Naive thymus-derived CD4-positive, alpha-beta T cell (primary cell): ENCODE results near the gene TMEM267. TPM values are rescaled to one million over a fixed set of nuclear protein-coding genes. Genes with fewer than 3 reads are reported as not detected.
"Not testable (repeated sequence)": the region's sequence is repeated elsewhere in the genome, so short reads cannot be mapped to it uniquely, and the experiment has no call there.

Experiments used
- ATAC-seq: fragments of 150-1000 bp; cut with Tn5 transposase; 2 replicates; pipeline ENCODE4 v1.10.0; 2021; ENCODE audit warnings: mild to moderate bottlenecking, moderate library complexity
- CTCF ChIA-PET: fragments of 350-600 bp; sonication (Branson Sonifier 250); formaldehyde crosslinking; loops from one replicate; lab custom pipeline; 2021; ENCODE audit warnings: antibody characterized with exemption; lab: Charles Lee
- POLR2A ChIA-PET: fragments of 350-600 bp; sonication (Branson Sonifier 250); formaldehyde crosslinking; loops from one replicate; lab custom pipeline; 2021; ENCODE audit warnings: antibody characterized with exemption, inconsistent platforms; lab: Charles Lee
- DNase-seq, 9 donors: peaks; one replicate each; pipeline versions ENCODE4 v3.0.0 to v3.0.0-alpha.2; 2020 to 2022; ENCODE audit warnings: mixed read lengths in 1 of 9
- H3K27ac ChIP-seq: one replicate; pipeline ENCODE4 v1.7.0; 2013; ENCODE audit warnings: mild to moderate bottlenecking, low read depth, low read length, moderate library complexity
- H3K27me3 ChIP-seq, 2 donors: one replicate each; pipeline ENCODE4 v1.7.0; 2013; ENCODE audit warnings: low read length in 2 of 2, mild to moderate bottlenecking in 2 of 2, moderate library complexity in 2 of 2; ENCODE audit not compliant: control insufficient read depth in 2 of 2, insufficient read depth in 2 of 2
- H3K36me3 ChIP-seq, 3 experiments: 1 replicate in 2 of 3; 2 replicates in 1 of 3; pipeline ENCODE4 v1.7.0; 2013; ENCODE audit warnings: low read length in 3 of 3, mild to moderate bottlenecking in 3 of 3, moderate library complexity in 1 of 3; ENCODE audit not compliant: insufficient read depth in 3 of 3, control insufficient read depth in 2 of 3
- H3K4me1 ChIP-seq, 2 donors: one replicate each; pipeline ENCODE4 v1.7.0; 2013; ENCODE audit warnings: low read length in 2 of 2, mild to moderate bottlenecking in 2 of 2, moderate library complexity in 1 of 2; ENCODE audit not compliant: control insufficient read depth in 2 of 2, insufficient read depth in 2 of 2
- H3K4me3 ChIP-seq: 2 replicates; pipeline ENCODE4 v1.7.0; 2013; ENCODE audit warnings: mild to moderate bottlenecking, low read length
- H3K9me3 ChIP-seq, 3 experiments: 1 replicate in 2 of 3; 2 replicates in 1 of 3; pipeline ENCODE4 v1.7.0; 2013; ENCODE audit warnings: low read length in 3 of 3; ENCODE audit not compliant: control insufficient read depth in 2 of 3
- H3K27ac Mint-ChIP-seq, 9 donors: one replicate each; pipeline ENCODE4 v1.8.0; 2020 to 2022; ENCODE audit warnings: mixed read lengths in 9 of 9, mild to moderate bottlenecking in 8 of 9, moderate library complexity in 5 of 9, inconsistent platforms in 2 of 9
- H3K27me3 Mint-ChIP-seq, 5 donors: one replicate each; pipeline ENCODE4 v1.8.0; 2021 to 2022; ENCODE audit warnings: mixed read lengths in 5 of 5, mild to moderate bottlenecking in 1 of 5
- H3K36me3 Mint-ChIP-seq, 5 donors: one replicate each; pipeline ENCODE4 v1.8.0; 2020 to 2022; ENCODE audit warnings: mixed read lengths in 5 of 5, mild to moderate bottlenecking in 3 of 5, inconsistent platforms in 1 of 5
- H3K4me1 Mint-ChIP-seq, 7 donors: one replicate each; pipeline ENCODE4 v1.8.0; 2020 to 2022; ENCODE audit warnings: mixed read lengths in 7 of 7, mild to moderate bottlenecking in 3 of 7, inconsistent platforms in 1 of 7
- H3K4me3 Mint-ChIP-seq, 10 donors: one replicate each; pipeline ENCODE4 v1.8.0; 2020 to 2022; ENCODE audit warnings: mild to moderate bottlenecking in 10 of 10, mixed read lengths in 10 of 10, moderate library complexity in 6 of 10, inconsistent platforms in 2 of 10
- H3K9me3 Mint-ChIP-seq, 11 donors: one replicate each; pipeline ENCODE4 v1.8.0; 2020 to 2022; ENCODE audit warnings: mixed read lengths in 11 of 11, mild to moderate bottlenecking in 4 of 11, inconsistent platforms in 1 of 11, moderate library complexity in 1 of 11
- intact Hi-C, 2 donors: fragments of 100-400 bp; cut with micrococcal nuclease; formaldehyde crosslinking; loops; one replicate each; pipeline ENCODE4 v1.15.1; 2023
- polyA plus RNA-seq, 2 donors: library from polyadenylated mRNA; unstranded; fragments of 300-500 nt; fragmentation: Illumina TruSeq; gene quantifications; one replicate each; pipeline ENCODE4 v1.2.3, GENCODE V29; 2021
- total RNA-seq, 6 experiments: library from RNA in 5 of 6; stranded (reverse) in 5 of 6; gene quantifications; 1 replicate in 5 of 6; 2 replicates in 1 of 6; pipeline ENCODE4 v1.2.3 and lab custom pipeline; 2021 to 2026

TMEM267 gene
- total and polyA plus RNA-seq, 7 experiments from 2014 or later = 8.5 to 21.8 (median 16.2) TPM

GRCh38 chr5:43441575-43441974 is 42.1 kb downstream of the TMEM267 start:
- intact Hi-C loops, H3K4me1 ChIP-seq, H3K27me3 ChIP-seq, H3K4me3 ChIP-seq, H3K4me1 Mint-ChIP-seq, H3K9me3 ChIP-seq, H3K4me3 Mint-ChIP-seq, H3K27me3 Mint-ChIP-seq, H3K27ac ChIP-seq, ATAC-seq, CTCF ChIA-PET, POLR2A ChIA-PET, DNase-seq, H3K36me3 ChIP-seq, H3K27ac Mint-ChIP-seq: not testable (repeated sequence)
- H3K36me3 Mint-ChIP-seq = peaks cover 27 to 48% (median 38%) of the 10 kb centered on the region in 5 donors
- peaks cover 20 to 89% (median 53%) of the 10 kb centered on the region in 11 donors for H3K9me3 Mint-ChIP-seq

- ATAC-seq = no peak
- Histone ChIP-seq H3K27ac (no peak overlapping the region), H3K4me3 (no peak overlapping the region), H3K27me3 (no peaks in the 10 kb centered on the region), H3K9me3 (peaks cover 0 to 10% (median 0%) of the 10 kb centered on the region in 3 experiments), H3K36me3 (no peaks in the 10 kb centered on the region), H3K4me1 (no peaks in the 10 kb centered on the region)
- peaks cover 11 to 50% (median 37%) of the 10 kb centered on the region in 11 donors for H3K9me3 Mint-ChIP-seq
- no peak overlapping the region for H3K4me3 Mint-ChIP-seq
- H3K4me1 Mint-ChIP-seq = no peaks in the 10 kb centered on the region
- ChIA-PET CTCF (no interaction called here), POLR2A (no interaction called here)
- H3K36me3 Mint-ChIP-seq = peaks cover 0 to 24% (median 14%) of the 10 kb centered on the region in 5 donors
- no peaks in the 10 kb centered on the region for H3K27me3 Mint-ChIP-seq
- H3K27ac Mint-ChIP-seq = no peak overlapping the region
- no peak for DNase-seq
- intact Hi-C loops = no loop called here
These were observed 46.5 kb downstream of the TMEM267 start for GRCh38 chr5:43437062-43437660.

- peaks cover 0 to under 1% (median 0%) of the 10 kb centered on the region in 7 donors for H3K4me1 Mint-ChIP-seq
- Histone ChIP-seq H3K9me3 (peaks cover 0 to 9% (median 0%) of the 10 kb centered on the region in 3 experiments), H3K4me1 (no peaks in the 10 kb centered on the region), H3K36me3 (no peaks in the 10 kb centered on the region), H3K4me3 (no peak overlapping the region), H3K27ac (no peak overlapping the region), H3K27me3 (no peaks in the 10 kb centered on the region)
- ChIA-PET CTCF (no interaction called here), POLR2A (no interaction called here)
- no peak overlapping the region for H3K27ac Mint-ChIP-seq
- intact Hi-C loops = no loop called here
- H3K27me3 Mint-ChIP-seq = no peaks in the 10 kb centered on the region
- peaks cover 5 to 16% (median 14%) of the 10 kb centered on the region in 11 donors for H3K9me3 Mint-ChIP-seq
- peaks cover 0 to 13% (median 4%) of the 10 kb centered on the region in 5 donors for H3K36me3 Mint-ChIP-seq
- DNase-seq (no peak), ATAC-seq (no peak)
- no peak overlapping the region for H3K4me3 Mint-ChIP-seq
These were observed 50.3 kb downstream of the TMEM267 start for GRCh38 chr5:43433382-43433781.

- Mint-ChIP-seq H3K4me3 (no peak overlapping the region), H3K36me3 (peaks cover 0 to 7% (median 0%) of the 10 kb centered on the region in 5 donors), H3K27ac (no peak overlapping the region), H3K4me1 (peaks cover 0 to 1% (median 0%) of the 10 kb centered on the region in 7 donors), H3K9me3 (peaks cover 0 to 9% (median 8%) of the 10 kb centered on the region in 11 donors), H3K27me3 (no peaks in the 10 kb centered on the region)
- Histone ChIP-seq H3K4me3 (no peak overlapping the region), H3K27me3 (no peaks in the 10 kb centered on the region), H3K27ac (no peak overlapping the region), H3K9me3 (peaks cover 0 to 3% (median 0%) of the 10 kb centered on the region in 3 experiments), H3K36me3 (no peaks in the 10 kb centered on the region), H3K4me1 (no peaks in the 10 kb centered on the region)
- intact Hi-C loops = no loop called here
- POLR2A ChIA-PET = no interaction called here
- ATAC-seq (no peak), DNase-seq (no peak)
- CTCF ChIA-PET = no interaction called here
These were observed 50.9 kb downstream of the TMEM267 start for GRCh38 chr5:43432486-43433375.

GRCh38 chr5:43429706-43430105 is 54.0 kb downstream of the TMEM267 start:
- Mint-ChIP-seq H3K36me3 (no peaks in the 10 kb centered on the region), H3K27ac (no peak overlapping the region), H3K4me1 (peaks cover 0 to 1% (median 0%) of the 10 kb centered on the region in 7 donors), H3K4me3 (no peak overlapping the region), H3K27me3 (no peaks in the 10 kb centered on the region), H3K9me3 (peaks cover 0 to 2% (median 0%) of the 10 kb centered on the region in 11 donors)
- Histone ChIP-seq H3K4me3 (no peak overlapping the region), H3K4me1 (no peaks in the 10 kb centered on the region), H3K27me3 (no peaks in the 10 kb centered on the region), H3K36me3 (no peaks in the 10 kb centered on the region), H3K27ac (no peak overlapping the region), H3K9me3 (no peaks in the 10 kb centered on the region)
- ATAC-seq (no peak), DNase-seq (no peak)
- ChIA-PET POLR2A (no interaction called here), CTCF (no interaction called here)
- intact Hi-C loops = no loop called here

- no peak overlapping the region for H3K27ac Mint-ChIP-seq
- CTCF ChIA-PET = no interaction called here
These were observed 54.6 kb downstream of the TMEM267 start for GRCh38 chr5:43429016-43429415.

More at GRCh38 chr5:43429016-43429415, 54.6 kb downstream of the TMEM267 start:
- Histone ChIP-seq H3K4me1 (no peaks in the 10 kb centered on the region), H3K27me3 (no peaks in the 10 kb centered on the region), H3K9me3 (no peaks in the 10 kb centered on the region), H3K36me3 (no peaks in the 10 kb centered on the region), H3K4me3 (no peak overlapping the region), H3K27ac (no peak overlapping the region)
- POLR2A ChIA-PET = no interaction called here
- Mint-ChIP-seq H3K4me3 (no peak overlapping the region), H3K27me3 (no peaks in the 10 kb centered on the region), H3K9me3 (peaks cover 0 to 2% (median 0%) of the 10 kb centered on the region in 11 donors), H3K36me3 (no peaks in the 10 kb centered on the region), H3K4me1 (peaks cover 0 to 1% (median 0%) of the 10 kb centered on the region in 7 donors)
- intact Hi-C loops = no loop called here
- DNase-seq (no peak), ATAC-seq (no peak)
